Stimulated activated CD4-positive, alpha-beta T cell treated with anti-CD3 and anti-CD28 coated beads, Interleukin-12 subunit alpha, Interleukin-12 subunit beta, amount 100 ng/mL, for 4 hours (primary cell): ENCODE results near the gene LHFPL5.

Source experiments
- DNase-seq: peaks from one replicate; pipeline ENCODE4 v3.0.0-alpha.2; 2020

Gene LHFPL5

GRCh38 chr6:35857853-35858252 lies 52.7 kb downstream of the LHFPL5 start:
- no peak for DNase-seq

- no peak for DNase-seq
Observed at GRCh38 chr6:35859367-35859766, 54.2 kb downstream of the LHFPL5 start.
